ENCODE measurements around the gene NLRP3. TPM values are rescaled to one million over a fixed set of nuclear protein-coding genes. Genes with fewer than 3 reads are reported as not detected.
"Not testable (repeated sequence)": the region's sequence is repeated elsewhere in the genome, so short reads cannot be mapped to it uniquely, and the experiment has no call there.

Gene NLRP3
- total and polyA plus RNA-seq, 8 donors: 0.09 to 3.8 (median 0.52) TPM

GRCh38 chr1:247368490-247369145 is 47.4 kb upstream of the NLRP3 start:
- Histone ChIP-seq H3K4me1 (no peaks in the 10 kb centered on the region), H3K27me3 (peaks cover 0 to 6% (median 0%) of the 10 kb centered on the region in 4 donors), H3K4me3 (no peak overlapping the region), H3K9me3 (no peaks in the 10 kb centered on the region), H3K36me3 (no peaks in the 10 kb centered on the region), H3K27ac (no peak overlapping the region)
- ATAC-seq (no peak), FAIRE-seq (no peak), DNase-seq (no peak)
- WGBS, 2 donors: 40 to 49% methylated on average over 7 of the region's 7 CpGs
- intact Hi-C loops (cut with DNase I): no loop called here
- no peak for TF ChIP-seq CTCF (IDR thresholded peaks at IDR 0.05)

GRCh38 chr1:247370786-247371732 is 44.9 kb upstream of the NLRP3 start:
- peak in 1 of 4 donors; percentile 31 for ATAC-seq
- DNase-seq: peak in 1 of 6 donors; percentile 22

GRCh38 chr1:247371801-247372259 is 44.1 kb upstream of the NLRP3 start:
- Histone ChIP-seq H3K36me3 (no peaks in the 10 kb centered on the region), H3K4me3 (no peak overlapping the region), H3K27me3 (peaks cover 0 to 8% (median 0%) of the 10 kb centered on the region in 4 donors), H3K27ac (no peak overlapping the region), H3K9me3 (no peaks in the 10 kb centered on the region), H3K4me1 (no peaks in the 10 kb centered on the region)
- intact Hi-C loops (cut with DNase I): no loop called here
- ATAC-seq (no peak), DNase-seq (no peak), FAIRE-seq (no peak)
- 78 to 84% methylated on average over 16 of the region's 16 CpGs for whole genome bisulfite sequencing, 2 donors
- TF ChIP-seq CTCF (IDR thresholded peaks at IDR 0.05): no peak

More at GRCh38 chr1:247370786-247371732, 44.9 kb upstream of the NLRP3 start:
- H3K36me3 ChIP-seq: no peaks in the 10 kb centered on the region
- TF ChIP-seq CTCF (IDR thresholded peaks at IDR 0.05): no peak
- no peak overlapping the region for H3K4me3 ChIP-seq
- 52 to 55% methylated on average over 16 of the region's 16 CpGs for WGBS, 2 donors
- H3K27ac ChIP-seq: no peak overlapping the region
- no peak for FAIRE-seq
- H3K27me3 ChIP-seq: peaks cover 0 to 8% (median 0%) of the 10 kb centered on the region in 4 donors
- H3K4me1 ChIP-seq: no peaks in the 10 kb centered on the region
- H3K9me3 ChIP-seq: no peaks in the 10 kb centered on the region
- intact Hi-C loops (cut with DNase I): no loop called here

- 9 to 14% methylated on average over 25 to 26 of the region's 26 CpGs for WGBS, 2 donors
- ATAC-seq (peak; percentile 63 to 85 (median 82)), FAIRE-seq (no peak), DNase-seq (peak in 4 of 6 donors; percentile 21 to 68 (median 40))
- peaks cover 0 to 8% (median 0%) of the 10 kb centered on the region in 4 donors for H3K27me3 ChIP-seq
- H3K27ac ChIP-seq: no peak overlapping the region
- peak in 1 of 4 donors; percentile 17 for TF ChIP-seq CTCF (IDR thresholded peaks at IDR 0.05)
- H3K4me1 ChIP-seq: no peaks in the 10 kb centered on the region
- no peaks in the 10 kb centered on the region for H3K9me3 ChIP-seq
- H3K36me3 ChIP-seq: no peaks in the 10 kb centered on the region
- peak overlapping the region in 2 of 4 donors; percentile 17 to 27 for H3K4me3 ChIP-seq
- intact Hi-C loops (cut with DNase I): no loop called here
These were observed 42.2 kb upstream of the NLRP3 start for GRCh38 chr1:247373721-247374141.

- intact Hi-C loops (cut with DNase I); H3K4me3 ChIP-seq; H3K27ac ChIP-seq; H3K27me3 ChIP-seq; H3K9me3 ChIP-seq; FAIRE-seq; H3K4me1 ChIP-seq; DNase-seq; ATAC-seq; H3K36me3 ChIP-seq: not testable (repeated sequence)
- WGBS, 2 donors: 72 to 83% methylated on average over 8 of the region's 8 CpGs
These were observed 41.2 kb upstream of the NLRP3 start for GRCh38 chr1:247374651-247375334.

Data from pancreas (tissue), 10 donors.